WTC11 (cell line): ENCODE results near the gene AJM1. TPM values are rescaled to one million over a fixed set of nuclear protein-coding genes. Genes with fewer than 3 reads are reported as not detected.

ENCODE experiments used
- ATAC-seq: fragments of 200-7000 bp; cut with Tn5 transposase; 2 replicates; pipeline ENCODE4 v1.10.0; 2021; ENCODE audit warnings: mild to moderate bottlenecking, moderate library complexity
- CTCF ChIA-PET: fragments of 300-600 bp; sonication (Branson Sonifier 250); formaldehyde crosslinking; loops from one replicate; lab custom pipeline; 2021; ENCODE audit warnings: antibody characterized with exemption; lab: Charles Lee
- POLR2A ChIA-PET: fragments of 350-600 bp; sonication (Branson Sonifier 250); formaldehyde crosslinking; loops from one replicate; lab custom pipeline; 2021; ENCODE audit warnings: antibody characterized with exemption; lab: Charles Lee
- DNase-seq: peaks from one replicate; pipeline ENCODE4 v3.0.0; 2021; ENCODE audit warnings: low spot score
- H3K27ac Mint-ChIP-seq: 2 replicates; pipeline ENCODE4 v1.8.0; 2021; ENCODE audit warnings: mixed read lengths
- H3K27me3 Mint-ChIP-seq: 2 replicates; pipeline ENCODE4 v1.8.0; 2021; ENCODE audit warnings: low read depth, mild to moderate bottlenecking, moderate library complexity, mixed read lengths
- H3K36me3 Mint-ChIP-seq: 2 replicates; pipeline ENCODE4 v1.8.0; 2021; ENCODE audit warnings: mixed read lengths
- H3K4me1 Mint-ChIP-seq: 2 replicates; pipeline ENCODE4 v1.8.0; 2022; ENCODE audit warnings: mixed read lengths
- H3K4me3 Mint-ChIP-seq: 2 replicates; pipeline ENCODE4 v1.8.0; 2021; ENCODE audit warnings: mild to moderate bottlenecking, moderate library complexity, mixed read lengths
- H3K9me3 Mint-ChIP-seq: 2 replicates; pipeline ENCODE4 v1.8.0; 2021; ENCODE audit warnings: mixed read lengths
- ESRRA ChIP-seq: sonication (generic); formaldehyde crosslinking; IDR thresholded peaks from 2 replicates; pipeline ENCODE4 v1.8.1; 2022; ENCODE audit warnings: mild to moderate bottlenecking, missing genetic modification reagents, borderline replicate concordance
- ETV6 ChIP-seq: sonication (generic); formaldehyde crosslinking; IDR thresholded peaks from 2 replicates; pipeline ENCODE4 v1.8.1; 2022; ENCODE audit warnings: mild to moderate bottlenecking, missing genetic modification reagents
- FOXP1 ChIP-seq: sonication (generic); formaldehyde crosslinking; IDR thresholded peaks from 2 replicates; pipeline ENCODE4 v1.8.0; 2022; ENCODE audit warnings: missing genetic modification reagents, mild to moderate bottlenecking, moderate library complexity, borderline replicate concordance
- SP1 ChIP-seq: sonication (generic); formaldehyde crosslinking; conservative IDR thresholded peaks from 2 replicates; pipeline ENCODE4 v1.8.1; 2022; ENCODE audit warnings: missing genetic modification reagents
- ZNF423 ChIP-seq: fragments of 250-450 bp; sonication (Bioruptor Pico); IDR thresholded peaks from 2 replicates; pipeline ENCODE4 v2.1.2; 2022; ENCODE audit warnings: mild to moderate bottlenecking, moderate library complexity
- total RNA-seq: library from RNA; stranded (reverse); gene quantifications from 3 replicates; pipeline ENCODE4 v1.2.3, GENCODE V29; 2021
- TF ChIP-seq, protein P1 (sequence below): sonication (generic); formaldehyde crosslinking; IDR thresholded peaks from 2 replicates; pipeline ENCODE4 v1.8.0; 2022; ENCODE audit warnings: mild to moderate bottlenecking, missing genetic modification reagents
- TF ChIP-seq, protein P2 (sequence below): sonication (generic); formaldehyde crosslinking; IDR thresholded peaks from 2 replicates; pipeline ENCODE4 v1.8.0; 2022; ENCODE audit warnings: mild to moderate bottlenecking, missing genetic modification reagents
- TF ChIP-seq, protein P3 (sequence below): sonication (generic); formaldehyde crosslinking; IDR thresholded peaks from 2 replicates; pipeline ENCODE4 v1.8.0; 2022; ENCODE audit warnings: mild to moderate bottlenecking, missing genetic modification reagents
- TF ChIP-seq, protein P4 (sequence below): sonication (generic); formaldehyde crosslinking; IDR thresholded peaks from 2 replicates; pipeline ENCODE4 v1.8.1; 2022; ENCODE audit warnings: missing genetic modification reagents, borderline replicate concordance
- TF ChIP-seq, protein P5 (sequence below): sonication (generic); formaldehyde crosslinking; IDR thresholded peaks from 2 replicates; pipeline ENCODE4 v1.8.1; 2023; ENCODE audit warnings: mild to moderate bottlenecking, moderate library complexity, missing genetic modification reagents
- TF ChIP-seq, protein P6 (sequence below): fragments of 250-450 bp; sonication (Bioruptor Pico); IDR thresholded peaks from 2 replicates; pipeline ENCODE4 v1.8.0; 2021; ENCODE audit warnings: mild to moderate bottlenecking
- TF ChIP-seq, protein P7 (sequence below): sonication (generic); formaldehyde crosslinking; IDR thresholded peaks from 2 replicates; pipeline ENCODE4 v1.8.1; 2023; ENCODE audit warnings: mild to moderate bottlenecking, missing genetic modification reagents, borderline replicate concordance
- TF ChIP-seq, protein P8 (sequence below): sonication (generic); formaldehyde crosslinking; IDR thresholded peaks from 2 replicates; pipeline ENCODE4 v1.8.0; 2023; ENCODE audit warnings: missing genetic modification reagents
- TF ChIP-seq, protein P9 (sequence below): fragments of 250-450 bp; sonication (Bioruptor Pico); conservative IDR thresholded peaks from 2 replicates; pipeline ENCODE4 v1.9.0; 2021; ENCODE audit warnings: mild to moderate bottlenecking

Gene AJM1
- total RNA-seq, 1 experiment from 2014 or later, result 1.6 TPM

DNA sequence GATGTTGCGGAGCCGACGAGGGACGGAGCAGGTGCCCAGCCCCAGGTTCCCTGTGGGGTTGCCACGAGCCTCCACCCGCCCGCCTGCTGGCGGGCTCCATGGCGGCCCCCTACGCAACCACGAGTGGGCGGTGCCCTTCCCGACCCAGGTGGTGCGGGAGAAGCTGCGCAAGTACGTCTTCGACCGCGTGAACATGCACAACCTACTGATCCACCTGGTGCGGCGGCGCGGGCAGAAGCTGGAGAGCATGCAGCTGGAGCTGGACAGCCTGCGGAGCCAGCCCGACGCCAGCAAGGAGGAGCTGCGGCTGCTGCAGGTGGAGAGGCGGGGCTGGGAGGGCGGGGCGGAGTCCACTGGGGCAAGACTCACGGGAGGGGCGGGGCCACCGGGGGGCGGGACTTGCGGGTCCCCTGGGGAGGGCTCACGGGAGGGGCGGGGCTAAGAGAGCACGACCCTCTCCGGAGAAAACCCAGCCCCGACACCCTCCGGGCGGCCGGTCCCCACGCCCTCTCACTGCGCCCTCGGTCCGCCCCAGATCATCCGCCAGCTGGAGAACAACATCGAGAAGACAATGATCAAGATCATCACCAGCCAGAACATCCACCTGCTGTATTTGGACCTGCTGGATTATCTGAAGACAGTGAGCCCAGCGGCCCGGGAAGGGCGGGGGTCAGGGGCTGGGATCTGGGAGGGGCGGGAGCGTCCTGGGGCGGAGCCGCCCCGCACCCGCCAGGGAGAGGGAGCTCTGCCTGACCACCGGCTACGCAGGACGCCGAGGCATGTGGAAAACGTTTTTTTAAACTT lies 42.2 kb upstream of the AJM1 start:
- Mint-ChIP-seq H3K27ac (peak overlapping the region; percentile 97), H3K4me1 (peaks cover 17% of the 10 kb centered on the region), H3K27me3 (peaks cover 58% of the 10 kb centered on the region), H3K4me3 (peak overlapping the region; percentile 90), H3K36me3 (no peaks in the 10 kb centered on the region), H3K9me3 (no peaks in the 10 kb centered on the region)
- CTCF ChIA-PET, result interaction anchor here (0.5 to 3.6 kb wide), 34 partner anchors 9 to 659 kb away, joined by 3 to 28 read pairs (median 6); partner anchors contain the start of genes ABCA2, AJM1, LCN8 and MAN1B1
- ATAC-seq (peak; percentile 54), DNase-seq (peak; percentile 92)
- POLR2A ChIA-PET, result interaction anchor here (0.6 to 1.7 kb wide), 6 partner anchors 20 to 267 kb away, joined by 3 to 14 read pairs (median 4); no protein-coding TSS in a partner anchor
- TF ChIP-seq ESRRA (CRISPR knock-in tag) (no peak), FOXP1 (peak; percentile 38; the same call in 1 of the 2 replicates), SP1 (CRISPR knock-in tag) (peak; percentile 73; the same call in 1 of the 2 replicates), ZNF423 (CRISPR knock-in tag) (no peak), ETV6 (CRISPR knock-in tag) (0 out of 2 replicates have a peak, but pooled peaks have one; percentile 31)
- TF ChIP-seq, protein P1, sequence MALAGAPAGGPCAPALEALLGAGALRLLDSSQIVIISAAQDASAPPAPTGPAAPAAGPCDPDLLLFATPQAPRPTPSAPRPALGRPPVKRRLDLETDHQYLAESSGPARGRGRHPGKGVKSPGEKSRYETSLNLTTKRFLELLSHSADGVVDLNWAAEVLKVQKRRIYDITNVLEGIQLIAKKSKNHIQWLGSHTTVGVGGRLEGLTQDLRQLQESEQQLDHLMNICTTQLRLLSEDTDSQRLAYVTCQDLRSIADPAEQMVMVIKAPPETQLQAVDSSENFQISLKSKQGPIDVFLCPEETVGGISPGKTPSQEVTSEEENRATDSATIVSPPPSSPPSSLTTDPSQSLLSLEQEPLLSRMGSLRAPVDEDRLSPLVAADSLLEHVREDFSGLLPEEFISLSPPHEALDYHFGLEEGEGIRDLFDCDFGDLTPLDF (CRISPR knock-in tag), result 0 out of 2 replicates have a peak, but pooled peaks have one; percentile 28
- TF ChIP-seq, protein P2, sequence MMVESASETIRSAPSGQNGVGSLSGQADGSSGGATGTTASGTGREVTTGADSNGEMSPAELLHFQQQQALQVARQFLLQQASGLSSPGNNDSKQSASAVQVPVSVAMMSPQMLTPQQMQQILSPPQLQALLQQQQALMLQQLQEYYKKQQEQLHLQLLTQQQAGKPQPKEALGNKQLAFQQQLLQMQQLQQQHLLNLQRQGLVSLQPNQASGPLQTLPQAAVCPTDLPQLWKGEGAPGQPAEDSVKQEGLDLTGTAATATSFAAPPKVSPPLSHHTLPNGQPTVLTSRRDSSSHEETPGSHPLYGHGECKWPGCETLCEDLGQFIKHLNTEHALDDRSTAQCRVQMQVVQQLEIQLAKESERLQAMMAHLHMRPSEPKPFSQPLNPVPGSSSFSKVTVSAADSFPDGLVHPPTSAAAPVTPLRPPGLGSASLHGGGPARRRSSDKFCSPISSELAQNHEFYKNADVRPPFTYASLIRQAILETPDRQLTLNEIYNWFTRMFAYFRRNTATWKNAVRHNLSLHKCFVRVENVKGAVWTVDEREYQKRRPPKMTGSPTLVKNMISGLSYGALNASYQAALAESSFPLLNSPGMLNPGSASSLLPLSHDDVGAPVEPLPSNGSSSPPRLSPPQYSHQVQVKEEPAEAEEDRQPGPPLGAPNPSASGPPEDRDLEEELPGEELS (CRISPR knock-in tag), result peak; percentile 68; the same call in 1 of the 2 replicates
- TF ChIP-seq, protein P3, sequence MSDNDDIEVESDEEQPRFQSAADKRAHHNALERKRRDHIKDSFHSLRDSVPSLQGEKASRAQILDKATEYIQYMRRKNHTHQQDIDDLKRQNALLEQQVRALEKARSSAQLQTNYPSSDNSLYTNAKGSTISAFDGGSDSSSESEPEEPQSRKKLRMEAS (CRISPR knock-in tag), result peak; percentile 80
- TF ChIP-seq, protein P4, sequence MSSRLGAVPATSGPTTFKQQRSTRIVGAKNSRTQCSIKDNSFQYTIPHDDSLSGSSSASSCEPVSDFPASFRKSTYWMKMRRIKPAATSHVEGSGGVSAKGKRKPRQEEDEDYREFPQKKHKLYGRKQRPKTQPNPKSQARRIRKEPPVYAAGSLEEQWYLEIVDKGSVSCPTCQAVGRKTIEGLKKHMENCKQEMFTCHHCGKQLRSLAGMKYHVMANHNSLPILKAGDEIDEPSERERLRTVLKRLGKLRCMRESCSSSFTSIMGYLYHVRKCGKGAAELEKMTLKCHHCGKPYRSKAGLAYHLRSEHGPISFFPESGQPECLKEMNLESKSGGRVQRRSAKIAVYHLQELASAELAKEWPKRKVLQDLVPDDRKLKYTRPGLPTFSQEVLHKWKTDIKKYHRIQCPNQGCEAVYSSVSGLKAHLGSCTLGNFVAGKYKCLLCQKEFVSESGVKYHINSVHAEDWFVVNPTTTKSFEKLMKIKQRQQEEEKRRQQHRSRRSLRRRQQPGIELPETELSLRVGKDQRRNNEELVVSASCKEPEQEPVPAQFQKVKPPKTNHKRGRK, result no peak
- TF ChIP-seq, protein P5, sequence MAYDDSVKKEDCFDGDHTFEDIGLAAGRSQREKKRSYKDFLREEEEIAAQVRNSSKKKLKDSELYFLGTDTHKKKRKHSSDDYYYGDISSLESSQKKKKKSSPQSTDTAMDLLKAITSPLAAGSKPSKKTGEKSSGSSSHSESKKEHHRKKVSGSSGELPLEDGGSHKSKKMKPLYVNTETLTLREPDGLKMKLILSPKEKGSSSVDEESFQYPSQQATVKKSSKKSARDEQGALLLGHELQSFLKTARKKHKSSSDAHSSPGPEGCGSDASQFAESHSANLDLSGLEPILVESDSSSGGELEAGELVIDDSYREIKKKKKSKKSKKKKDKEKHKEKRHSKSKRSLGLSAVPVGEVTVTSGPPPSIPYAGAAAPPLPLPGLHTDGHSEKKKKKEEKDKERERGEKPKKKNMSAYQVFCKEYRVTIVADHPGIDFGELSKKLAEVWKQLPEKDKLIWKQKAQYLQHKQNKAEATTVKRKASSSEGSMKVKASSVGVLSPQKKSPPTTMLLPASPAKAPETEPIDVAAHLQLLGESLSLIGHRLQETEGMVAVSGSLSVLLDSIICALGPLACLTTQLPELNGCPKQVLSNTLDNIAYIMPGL, result 0 out of 2 replicates have a peak, but pooled peaks have one; percentile 10
- TF ChIP-seq, protein P6, sequence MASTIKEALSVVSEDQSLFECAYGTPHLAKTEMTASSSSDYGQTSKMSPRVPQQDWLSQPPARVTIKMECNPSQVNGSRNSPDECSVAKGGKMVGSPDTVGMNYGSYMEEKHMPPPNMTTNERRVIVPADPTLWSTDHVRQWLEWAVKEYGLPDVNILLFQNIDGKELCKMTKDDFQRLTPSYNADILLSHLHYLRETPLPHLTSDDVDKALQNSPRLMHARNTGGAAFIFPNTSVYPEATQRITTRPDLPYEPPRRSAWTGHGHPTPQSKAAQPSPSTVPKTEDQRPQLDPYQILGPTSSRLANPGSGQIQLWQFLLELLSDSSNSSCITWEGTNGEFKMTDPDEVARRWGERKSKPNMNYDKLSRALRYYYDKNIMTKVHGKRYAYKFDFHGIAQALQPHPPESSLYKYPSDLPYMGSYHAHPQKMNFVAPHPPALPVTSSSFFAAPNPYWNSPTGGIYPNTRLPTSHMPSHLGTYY (CRISPR knock-in tag), result no peak
- TF ChIP-seq, protein P7, sequence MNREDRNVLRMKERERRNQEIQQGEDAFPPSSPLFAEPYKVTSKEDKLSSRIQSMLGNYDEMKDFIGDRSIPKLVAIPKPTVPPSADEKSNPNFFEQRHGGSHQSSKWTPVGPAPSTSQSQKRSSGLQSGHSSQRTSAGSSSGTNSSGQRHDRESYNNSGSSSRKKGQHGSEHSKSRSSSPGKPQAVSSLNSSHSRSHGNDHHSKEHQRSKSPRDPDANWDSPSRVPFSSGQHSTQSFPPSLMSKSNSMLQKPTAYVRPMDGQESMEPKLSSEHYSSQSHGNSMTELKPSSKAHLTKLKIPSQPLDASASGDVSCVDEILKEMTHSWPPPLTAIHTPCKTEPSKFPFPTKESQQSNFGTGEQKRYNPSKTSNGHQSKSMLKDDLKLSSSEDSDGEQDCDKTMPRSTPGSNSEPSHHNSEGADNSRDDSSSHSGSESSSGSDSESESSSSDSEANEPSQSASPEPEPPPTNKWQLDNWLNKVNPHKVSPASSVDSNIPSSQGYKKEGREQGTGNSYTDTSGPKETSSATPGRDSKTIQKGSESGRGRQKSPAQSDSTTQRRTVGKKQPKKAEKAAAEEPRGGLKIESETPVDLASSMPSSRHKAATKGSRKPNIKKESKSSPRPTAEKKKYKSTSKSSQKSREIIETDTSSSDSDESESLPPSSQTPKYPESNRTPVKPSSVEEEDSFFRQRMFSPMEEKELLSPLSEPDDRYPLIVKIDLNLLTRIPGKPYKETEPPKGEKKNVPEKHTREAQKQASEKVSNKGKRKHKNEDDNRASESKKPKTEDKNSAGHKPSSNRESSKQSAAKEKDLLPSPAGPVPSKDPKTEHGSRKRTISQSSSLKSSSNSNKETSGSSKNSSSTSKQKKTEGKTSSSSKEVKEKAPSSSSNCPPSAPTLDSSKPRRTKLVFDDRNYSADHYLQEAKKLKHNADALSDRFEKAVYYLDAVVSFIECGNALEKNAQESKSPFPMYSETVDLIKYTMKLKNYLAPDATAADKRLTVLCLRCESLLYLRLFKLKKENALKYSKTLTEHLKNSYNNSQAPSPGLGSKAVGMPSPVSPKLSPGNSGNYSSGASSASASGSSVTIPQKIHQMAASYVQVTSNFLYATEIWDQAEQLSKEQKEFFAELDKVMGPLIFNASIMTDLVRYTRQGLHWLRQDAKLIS (CRISPR knock-in tag), result no peak
- TF ChIP-seq, protein P8, sequence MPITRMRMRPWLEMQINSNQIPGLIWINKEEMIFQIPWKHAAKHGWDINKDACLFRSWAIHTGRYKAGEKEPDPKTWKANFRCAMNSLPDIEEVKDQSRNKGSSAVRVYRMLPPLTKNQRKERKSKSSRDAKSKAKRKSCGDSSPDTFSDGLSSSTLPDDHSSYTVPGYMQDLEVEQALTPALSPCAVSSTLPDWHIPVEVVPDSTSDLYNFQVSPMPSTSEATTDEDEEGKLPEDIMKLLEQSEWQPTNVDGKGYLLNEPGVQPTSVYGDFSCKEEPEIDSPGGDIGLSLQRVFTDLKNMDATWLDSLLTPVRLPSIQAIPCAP, result no peak
- TF ChIP-seq, protein P9, sequence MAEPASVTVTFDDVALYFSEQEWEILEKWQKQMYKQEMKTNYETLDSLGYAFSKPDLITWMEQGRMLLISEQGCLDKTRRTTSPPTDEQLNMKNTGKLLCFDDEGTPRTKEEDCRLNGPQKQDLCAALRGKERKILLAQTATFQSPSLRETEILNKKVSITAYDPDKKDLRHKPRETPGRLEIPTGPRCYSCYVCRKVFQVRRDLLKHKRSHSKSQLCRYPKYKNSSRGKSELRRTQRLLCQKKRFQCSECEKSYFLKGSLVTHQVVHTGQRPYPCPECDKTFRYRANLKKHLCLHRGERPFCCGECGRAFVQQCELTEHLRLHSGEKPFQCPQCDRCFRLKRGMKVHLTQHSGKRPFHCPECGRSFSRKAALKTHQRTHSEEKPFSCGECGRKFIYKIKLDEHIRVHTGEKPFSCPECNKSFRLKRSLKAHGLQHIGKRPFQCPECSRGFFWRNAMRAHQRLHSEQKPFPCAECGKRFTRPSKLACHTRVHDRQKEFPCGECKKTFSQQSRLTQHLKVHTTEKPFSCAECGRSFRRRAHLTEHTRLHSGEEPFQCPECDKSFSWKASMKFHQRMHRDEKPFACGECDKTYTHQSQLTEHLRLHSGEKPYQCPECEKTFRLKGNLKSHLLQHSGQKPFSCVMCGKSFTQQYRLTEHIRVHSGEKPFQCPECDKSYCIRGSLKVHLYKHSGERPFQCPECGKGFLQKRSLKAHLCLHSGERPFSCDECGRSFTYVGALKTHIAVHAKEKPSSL (CRISPR knock-in tag), result no peak
